UCSD-AML1 (cell line): ENCODE measurements around the gene ASIC5.
"Not testable (repeated sequence)": the region's sequence is repeated elsewhere in the genome, so short reads cannot be mapped to it uniquely, and the experiment has no call there.

Experiments used
- DNase-seq: peaks from one replicate; lab custom pipeline; 2025; ENCODE audit not compliant: unreplicated experiment; lab: John Stamatoyannopoulos, UW

ASIC5 gene, protein sequence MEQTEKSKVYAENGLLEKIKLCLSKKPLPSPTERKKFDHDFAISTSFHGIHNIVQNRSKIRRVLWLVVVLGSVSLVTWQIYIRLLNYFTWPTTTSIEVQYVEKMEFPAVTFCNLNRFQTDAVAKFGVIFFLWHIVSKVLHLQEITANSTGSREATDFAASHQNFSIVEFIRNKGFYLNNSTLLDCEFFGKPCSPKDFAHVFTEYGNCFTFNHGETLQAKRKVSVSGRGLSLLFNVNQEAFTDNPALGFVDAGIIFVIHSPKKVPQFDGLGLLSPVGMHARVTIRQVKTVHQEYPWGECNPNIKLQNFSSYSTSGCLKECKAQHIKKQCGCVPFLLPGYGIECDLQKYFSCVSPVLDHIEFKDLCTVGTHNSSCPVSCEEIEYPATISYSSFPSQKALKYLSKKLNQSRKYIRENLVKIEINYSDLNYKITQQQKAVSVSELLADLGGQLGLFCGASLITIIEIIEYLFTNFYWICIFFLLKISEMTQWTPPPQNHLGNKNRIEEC

DNA sequence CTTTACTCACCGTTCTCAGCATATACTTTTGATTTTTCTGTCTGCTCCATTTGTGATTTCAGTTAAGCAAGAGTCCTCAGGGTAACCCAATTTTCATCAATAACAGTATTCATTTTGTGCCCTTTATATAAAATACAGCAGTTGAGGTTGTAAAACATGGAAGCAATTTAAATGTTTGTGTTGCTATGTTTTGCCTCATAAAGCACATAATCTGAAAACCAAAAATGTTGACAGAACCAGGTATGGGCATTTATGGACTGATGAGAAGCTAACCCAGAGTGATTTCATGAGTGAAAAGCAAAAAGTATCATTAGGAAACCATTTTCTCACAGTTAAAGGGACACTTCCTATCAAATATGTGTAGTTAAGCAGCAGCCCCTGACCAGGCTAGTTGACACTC is at the start of gene ASIC5:
Gene ASIC5, minus strand, starts transcription at position 101 of the 400 bp plus-strand sequence. Its CDS starts 51 bp downstream, at position 50.
- no peak for DNase-seq

DNA sequence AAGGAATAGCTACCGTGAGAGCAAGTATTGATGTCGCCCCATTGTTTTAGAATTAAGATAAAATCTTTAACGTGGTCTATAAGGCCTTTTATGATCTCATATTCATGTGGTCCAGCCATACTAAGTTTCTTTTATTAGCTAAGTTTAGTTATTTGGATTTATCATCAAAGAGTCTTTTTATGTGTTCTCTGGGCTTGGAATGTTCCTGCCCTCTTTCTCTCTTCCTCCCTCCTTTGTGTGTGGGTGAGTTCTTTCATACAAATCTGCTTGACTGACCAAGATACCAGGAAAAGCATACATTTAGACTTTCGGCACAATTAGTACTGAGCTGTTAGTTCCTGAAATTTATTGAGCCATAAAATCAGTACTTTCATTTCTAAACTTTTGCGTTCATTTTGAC is 48.7 kb upstream of the ASIC5 start:
- DNase-seq, result no peak

DNA sequence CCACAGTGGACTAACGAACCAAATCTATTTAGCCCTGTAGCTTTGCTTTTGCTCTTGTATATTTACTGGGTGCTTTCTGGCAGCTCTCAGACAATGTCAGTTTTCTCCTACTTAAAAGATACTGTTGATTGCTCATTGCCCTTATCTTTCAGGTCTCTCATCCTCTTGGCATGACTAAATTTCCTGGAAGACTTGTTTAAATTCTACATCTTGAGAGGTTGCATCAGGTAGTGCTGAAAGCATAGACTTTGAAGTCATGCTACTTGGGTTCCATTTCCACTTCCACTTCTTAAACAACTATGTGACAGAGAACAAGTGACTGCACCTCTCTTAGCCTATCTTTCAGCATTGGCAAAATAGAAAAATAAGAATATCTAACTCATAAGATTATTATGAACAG is 45.8 kb upstream of the ASIC5 start:
- no peak for DNase-seq

DNA sequence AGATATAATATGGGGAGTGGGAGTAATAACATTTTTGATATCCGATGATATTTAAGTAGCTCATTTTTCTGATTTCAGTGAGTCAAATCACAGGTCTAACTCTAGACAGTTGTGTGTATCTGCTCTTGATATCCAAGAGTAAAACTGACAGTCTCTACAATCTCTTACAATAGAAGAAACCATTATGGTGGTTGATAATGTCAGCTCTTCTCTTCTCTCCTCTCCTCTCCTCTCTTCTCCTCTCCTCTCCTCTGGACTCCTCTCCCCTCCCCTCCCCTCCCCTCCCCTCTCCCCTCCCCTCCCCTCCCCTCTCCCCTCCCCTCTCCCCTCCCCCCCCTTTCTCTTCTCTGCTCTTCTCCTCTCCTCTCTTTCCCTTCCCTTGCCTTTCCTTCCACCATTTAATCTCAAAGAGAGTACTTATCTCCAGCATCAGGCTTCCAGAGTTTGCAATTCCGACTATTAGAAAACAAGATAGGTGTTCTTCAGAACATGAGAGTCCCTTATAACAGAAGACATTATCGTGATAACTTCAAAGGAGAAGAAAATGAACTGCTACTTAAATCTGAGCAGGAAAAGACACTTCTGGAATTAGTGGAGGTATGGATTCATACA is 43.6 kb upstream of the ASIC5 start:
- no peak for DNase-seq

DNA sequence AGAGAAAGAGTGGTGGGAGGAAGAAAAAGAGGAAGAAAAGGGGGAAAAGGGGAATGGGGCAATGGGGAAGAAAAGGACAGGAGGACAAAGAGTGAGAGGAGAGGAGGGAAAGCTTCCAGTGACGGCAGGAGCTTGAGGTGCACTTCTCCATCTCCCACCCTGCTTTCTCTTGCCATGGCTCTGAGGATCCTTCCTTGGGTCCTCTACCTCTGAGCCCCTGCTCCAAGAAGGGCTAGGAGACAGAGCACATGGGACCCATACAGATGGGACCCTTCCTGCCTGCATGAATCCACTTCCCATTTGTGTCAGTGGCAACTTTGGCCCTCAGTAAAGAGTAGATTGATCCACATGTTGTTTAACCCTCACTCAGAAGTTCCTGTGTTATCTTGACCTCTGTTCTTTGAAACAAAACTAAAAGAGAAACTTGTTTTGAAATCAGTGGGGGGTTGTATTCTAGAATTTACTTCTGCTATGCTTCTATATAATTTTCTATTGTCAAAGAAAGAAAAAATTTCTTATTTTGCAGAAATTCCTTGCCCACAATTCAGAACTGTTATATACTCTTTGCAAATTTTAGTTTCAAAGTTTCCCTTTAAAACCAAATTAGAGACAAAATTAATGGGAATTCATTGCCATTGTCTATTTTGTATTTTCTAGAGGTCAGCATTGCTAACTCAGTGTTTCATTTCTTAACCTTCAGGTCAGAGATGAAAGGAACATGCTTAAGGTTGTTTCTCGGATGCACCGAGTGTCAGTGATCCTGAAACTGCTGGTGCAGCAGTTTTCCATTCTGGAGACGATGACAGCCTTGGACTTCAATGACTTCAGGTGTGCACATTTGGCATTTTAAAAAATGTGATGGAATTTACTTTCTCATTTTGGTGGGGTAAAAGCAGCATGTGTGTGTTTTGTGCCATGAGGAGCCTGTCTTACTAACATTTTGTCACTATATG is 42.4 kb upstream of the ASIC5 start:
- no peak for DNase-seq

DNA sequence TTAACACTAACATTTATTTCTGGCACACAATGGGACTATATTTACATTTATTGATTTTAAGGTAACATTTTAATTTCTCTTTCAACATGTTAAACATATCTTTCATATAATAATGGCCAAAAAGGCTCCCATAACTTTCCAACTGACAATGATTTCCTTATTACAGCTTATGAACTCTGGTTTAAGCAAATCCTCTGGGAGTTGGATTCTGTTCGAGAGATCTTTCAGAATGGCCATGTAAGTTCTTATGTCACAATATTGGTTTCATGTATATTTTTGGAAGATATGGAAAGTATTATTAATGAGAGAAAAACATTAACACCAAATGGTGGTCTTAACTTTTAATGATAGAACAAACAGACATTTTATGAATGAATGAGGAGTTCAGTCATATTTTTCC is 41.5 kb upstream of the ASIC5 start:
- no peak for DNase-seq

DNA sequence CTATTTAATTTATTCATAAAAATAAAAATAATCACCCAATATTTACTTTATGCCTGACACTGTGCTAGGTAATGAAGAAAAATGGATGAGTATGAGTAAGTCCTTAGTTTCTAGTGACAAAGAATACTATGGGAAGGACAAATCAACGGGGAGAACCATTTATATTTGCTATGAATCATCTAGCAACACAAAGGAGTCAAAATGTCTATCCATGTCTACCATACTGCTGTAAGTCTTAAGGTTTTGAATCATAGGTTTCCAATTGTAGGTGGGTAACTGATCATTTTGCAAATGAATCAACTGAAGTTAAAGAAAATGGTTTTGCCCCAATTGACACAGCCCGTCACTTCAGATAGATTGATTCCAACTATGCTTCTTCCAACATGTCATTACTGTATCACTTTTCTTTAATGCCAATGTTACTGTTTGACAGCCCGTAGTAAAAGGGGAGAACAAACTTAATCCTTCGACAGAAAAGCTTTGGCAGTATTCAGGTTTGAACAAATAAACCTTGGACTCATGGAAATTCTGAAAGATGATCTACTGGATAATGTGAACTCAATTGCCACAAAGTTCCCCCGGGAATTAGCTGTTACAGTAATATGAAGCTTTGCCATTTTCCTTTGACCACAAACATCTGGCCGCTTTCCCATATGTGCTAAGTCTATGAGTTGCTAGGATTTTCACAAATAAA is 40.6 kb upstream of the ASIC5 start:
- DNase-seq, result no peak

DNA sequence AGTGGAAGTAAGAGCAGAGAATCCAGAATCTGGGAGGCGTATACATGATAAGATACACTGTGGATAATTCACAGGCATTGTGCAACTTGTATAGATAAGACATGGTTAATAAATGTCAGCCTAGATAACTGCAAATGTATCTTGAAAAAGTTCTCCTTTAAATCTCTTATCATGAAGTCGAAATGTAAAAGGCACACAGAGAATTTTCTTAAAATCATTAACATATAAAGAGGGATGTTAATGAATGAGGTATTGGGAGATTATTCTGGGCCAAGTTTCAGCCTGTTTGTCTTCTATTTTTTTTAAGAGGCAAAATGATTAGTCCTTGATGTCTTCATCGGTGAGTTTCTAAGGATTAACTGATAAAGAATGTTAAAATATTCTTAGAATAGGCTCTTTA is 38.3 kb upstream of the ASIC5 start:
- no peak for DNase-seq

DNA sequence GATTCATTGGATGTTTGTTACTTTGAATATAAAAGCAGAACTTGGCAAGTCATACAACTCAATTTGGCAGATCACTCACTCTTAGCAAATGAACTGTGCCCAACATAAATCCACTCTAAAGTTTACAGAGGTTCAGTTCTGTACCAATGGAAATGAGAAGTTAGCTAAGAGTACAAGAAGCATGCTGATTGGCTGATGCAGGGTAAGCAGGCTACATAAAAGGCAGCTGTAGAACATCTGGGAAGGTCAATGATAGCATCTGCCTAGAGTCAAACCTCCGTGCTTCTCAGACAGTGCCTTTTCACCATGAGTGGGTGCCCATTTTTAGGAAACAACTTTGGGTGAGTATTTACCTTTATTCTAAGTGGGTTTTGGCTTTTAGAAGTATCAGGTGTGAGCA is 37.4 kb upstream of the ASIC5 start, which contains the start of gene TDO2:
Gene TDO2, plus strand, starts transcription at position 244 of the 400 bp plus-strand sequence. Its CDS starts 63 bp downstream, at position 307.
- DNase-seq, result no peak

DNA sequence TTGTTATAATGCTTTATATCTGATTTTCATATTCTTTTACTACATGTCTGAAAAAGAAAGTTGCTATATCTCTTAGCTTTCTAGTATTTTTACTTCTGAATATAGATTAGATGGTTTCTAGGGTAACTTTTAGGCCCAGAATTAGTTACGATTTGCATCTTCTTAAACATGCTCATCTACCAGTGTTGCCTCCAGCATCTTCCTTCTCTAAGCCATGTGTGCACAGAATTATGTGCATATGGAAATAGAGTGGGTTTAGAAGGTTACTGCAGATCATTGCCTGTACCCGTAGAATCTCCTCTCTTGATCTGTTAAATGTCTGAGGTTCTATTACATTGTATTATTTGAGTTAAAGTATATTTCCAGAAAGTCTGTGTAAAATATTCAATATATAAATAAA is 34.9 kb upstream of the ASIC5 start:
- DNase-seq, result no peak

DNA sequence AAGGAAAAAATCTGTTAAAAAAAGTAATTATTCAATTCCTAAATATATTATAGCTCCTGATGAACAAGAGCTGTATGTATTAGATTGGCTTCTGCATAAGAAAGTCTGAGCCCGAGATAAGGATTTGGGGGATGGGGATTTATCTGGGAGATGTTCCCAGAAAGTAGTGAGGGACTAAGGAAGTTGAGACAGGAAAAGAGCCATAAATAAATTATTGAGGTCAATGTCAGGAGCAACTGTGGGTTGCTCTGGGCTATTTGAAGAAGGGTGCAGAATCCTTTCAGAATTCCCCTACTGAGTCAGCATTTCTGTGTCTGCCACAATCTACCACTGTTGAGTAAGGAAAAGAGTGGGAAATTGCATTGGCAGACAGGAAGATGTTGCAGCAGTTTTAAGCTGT is 34.3 kb upstream of the ASIC5 start:
- no peak for DNase-seq

DNA sequence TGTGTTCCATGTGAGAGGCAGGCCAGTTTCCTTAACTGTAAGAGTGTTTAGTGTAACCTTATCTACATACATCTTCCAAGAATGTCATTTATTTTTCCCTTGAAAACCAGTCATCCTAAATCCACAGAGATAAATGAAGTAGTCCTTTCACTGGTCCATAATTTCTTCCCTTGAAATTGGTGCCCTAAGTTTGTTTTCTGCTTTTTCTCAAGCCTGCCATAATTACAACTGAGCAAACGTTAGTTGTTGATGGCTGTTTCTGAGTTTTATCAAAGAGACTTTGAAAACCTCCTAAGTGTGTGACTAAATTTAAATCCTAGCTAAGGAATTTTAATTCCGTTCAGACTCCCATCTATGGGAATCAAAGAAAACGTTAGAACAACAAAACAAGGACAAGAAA is 33.8 kb upstream of the ASIC5 start:
- DNase-seq, result no peak

DNA sequence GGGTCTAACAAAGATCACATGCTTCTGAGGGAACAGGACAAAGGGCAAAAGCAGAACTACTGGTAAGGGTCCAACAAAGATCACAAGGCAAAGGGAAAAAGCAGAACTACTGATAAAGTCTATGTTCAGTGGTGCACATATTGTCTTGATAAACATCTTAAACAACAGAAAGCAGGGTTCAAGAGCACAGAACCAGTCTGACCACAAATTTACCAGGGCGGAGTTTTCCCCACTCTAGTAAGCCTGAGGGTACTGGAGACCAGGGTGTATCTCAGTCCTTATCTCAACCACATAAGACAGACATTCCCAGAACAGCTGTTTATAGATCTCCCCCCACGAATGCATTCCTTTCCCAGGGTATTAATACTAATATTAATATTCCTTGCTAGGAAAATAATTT is 32.3 kb upstream of the ASIC5 start:
- not testable (repeated sequence) for DNase-seq

DNA sequence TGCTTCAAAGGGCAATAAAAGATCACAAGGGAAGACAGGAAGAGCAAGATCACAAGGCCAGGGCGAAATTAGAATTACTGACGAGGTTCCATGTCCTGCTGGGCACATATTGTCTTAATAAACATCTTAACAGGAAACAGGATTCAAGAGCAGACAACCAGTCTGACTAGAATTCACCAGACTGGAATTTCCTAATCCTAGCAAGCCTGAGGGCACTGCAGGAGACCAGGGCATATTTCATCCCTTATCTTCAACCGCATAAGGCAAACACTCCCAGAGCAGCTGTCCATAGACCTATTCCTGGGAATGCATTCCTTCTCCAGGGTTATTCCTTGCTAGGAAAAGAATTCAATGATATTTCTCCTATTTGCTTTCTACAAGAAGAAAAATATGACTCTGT is 25.0 kb upstream of the ASIC5 start:
- DNase-seq, result no peak

DNA sequence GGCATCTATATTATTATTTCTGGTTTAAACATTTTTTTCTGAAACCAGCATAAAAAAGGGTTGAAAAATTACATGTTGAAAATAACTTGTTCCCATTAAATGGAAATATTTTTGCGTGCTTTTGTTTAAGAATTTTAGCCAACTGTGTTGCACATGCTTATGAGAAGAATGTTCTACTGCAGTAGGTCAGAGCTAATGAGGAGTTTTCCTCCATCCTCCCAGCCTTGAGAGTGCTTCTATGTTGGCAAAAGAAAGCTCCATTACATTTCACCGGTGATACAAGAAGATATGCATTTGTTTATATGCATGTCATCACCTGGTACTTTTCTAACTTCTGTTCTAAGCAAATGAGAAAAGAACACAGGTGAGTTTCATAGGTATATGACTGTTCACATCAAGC is 23.9 kb upstream of the ASIC5 start:
- no peak for DNase-seq

DNA sequence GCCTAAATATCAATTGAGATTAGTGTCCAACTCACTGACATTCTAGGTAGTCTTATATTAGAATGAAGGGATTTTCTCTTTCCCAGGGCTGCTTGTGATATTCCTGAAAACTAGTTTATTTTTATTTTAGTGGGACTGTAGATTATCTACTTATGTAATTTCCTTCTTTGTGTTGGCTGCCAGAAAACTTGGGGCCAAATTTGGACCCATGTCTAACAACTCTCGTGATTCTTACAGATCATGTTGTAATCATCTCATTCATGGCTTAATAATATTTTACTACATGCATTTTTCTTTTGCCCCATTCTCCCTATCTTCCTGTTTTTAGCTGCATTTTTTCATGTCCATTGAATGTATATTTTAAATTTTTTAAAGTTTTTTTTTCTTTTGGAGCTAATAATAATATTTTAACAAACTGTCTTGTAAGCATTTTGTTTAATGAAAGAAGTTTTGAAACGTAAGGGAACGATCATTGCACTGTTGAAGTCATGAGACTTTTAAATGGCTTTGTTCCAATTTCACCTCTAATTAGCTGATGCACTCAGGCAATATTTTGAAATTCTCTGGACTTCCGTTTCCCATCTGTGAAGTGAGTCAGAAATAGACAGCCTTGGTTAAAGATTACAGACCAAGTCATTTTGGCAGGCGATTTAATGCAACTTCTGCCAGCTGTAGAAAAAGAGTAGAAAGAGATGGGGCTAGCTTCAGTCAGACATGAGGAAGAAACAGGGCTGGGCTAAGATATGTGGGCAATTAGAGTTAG is 23.1 kb upstream of the ASIC5 start:
- DNase-seq, result no peak

DNA sequence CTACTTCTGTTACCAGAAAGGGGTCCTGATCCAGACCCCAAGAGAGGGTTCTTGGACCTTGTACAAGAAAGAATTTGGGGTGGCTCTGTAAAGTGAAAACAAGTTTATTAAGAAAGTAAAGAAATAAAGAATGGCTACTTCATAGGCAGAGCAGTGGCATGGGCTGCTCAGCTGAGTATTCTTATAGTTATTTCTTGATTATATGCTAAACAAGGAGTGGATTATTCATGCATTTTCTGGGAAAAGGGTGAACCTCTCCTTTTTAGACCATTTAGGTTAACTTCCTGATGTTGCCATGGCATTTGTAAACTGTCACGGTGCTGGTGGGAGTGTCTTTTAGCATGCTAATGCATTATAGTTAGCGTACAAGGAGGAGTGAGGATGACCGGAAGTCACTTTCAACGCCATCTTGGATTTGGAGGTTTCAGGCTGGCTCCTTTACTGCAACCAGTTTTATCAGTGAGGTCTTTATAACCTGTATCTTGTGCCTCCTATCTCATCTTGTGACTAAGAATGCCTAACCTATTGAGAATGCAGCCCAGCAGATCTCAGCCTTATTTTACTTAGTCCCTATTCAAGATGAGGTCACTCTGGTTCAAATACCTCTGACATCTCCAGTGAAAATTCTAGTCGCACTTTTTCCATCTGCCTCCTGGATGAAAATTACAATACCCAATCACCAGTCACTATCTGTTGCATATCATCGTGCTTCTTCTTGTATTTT is 21.9 kb upstream of the ASIC5 start:
- DNase-seq, result no peak

DNA sequence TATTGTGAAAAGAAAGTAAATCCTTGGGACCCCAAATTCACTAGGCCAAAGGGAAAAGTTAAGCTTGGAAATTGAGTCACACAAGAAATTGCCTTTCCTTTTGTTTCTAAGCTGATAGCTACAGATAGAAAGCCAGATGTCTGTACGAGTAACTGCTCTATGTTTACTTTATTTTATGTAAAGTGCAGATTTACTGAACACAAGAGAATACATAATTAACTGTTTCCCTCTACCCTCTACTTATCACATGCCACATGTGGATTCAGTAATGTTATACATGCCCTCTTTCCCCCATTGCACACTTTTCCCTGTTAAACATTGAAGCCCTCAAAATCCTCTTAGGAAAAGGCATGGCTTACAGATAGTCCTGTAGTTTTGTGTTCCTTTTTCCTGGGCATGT is 21.0 kb upstream of the ASIC5 start:
- DNase-seq, result no peak

DNA sequence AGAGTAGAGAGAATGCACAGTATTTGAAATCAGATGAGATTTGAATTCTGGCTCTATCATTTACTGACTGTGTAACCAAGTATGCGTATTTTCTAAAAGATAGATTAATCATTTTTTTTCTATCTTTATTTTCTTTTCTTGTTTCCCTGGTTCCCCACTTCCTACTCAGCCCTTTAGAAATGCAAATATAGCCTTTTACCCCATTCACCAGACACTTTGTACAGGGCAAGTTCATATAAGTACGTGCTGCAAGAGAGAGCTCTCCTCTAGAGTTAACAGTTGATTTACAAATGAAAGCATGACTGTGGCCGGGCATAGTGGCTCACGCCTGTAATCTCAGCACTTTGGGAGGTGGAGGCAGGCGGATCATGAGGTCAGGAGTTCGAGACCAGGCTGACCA is 19.6 kb upstream of the ASIC5 start:
- no peak for DNase-seq
